WTC11 (cell line): ENCODE measurements around the gene RNASET2.

Source experiments
- GTF2I ChIP-seq: fragments of 250-450 bp; sonication (Bioruptor Pico); conservative IDR thresholded peaks from 2 replicates; pipeline ENCODE4 v1.4.0; 2021; ENCODE audit warnings: mild to moderate bottlenecking
- NFYB ChIP-seq: sonication (generic); formaldehyde crosslinking; conservative IDR thresholded peaks from 2 replicates; pipeline ENCODE4 v1.8.0; 2022; ENCODE audit warnings: low read depth, missing genetic modification reagents
- TF ChIP-seq, protein P1 (sequence below): sonication (generic); formaldehyde crosslinking; IDR thresholded peaks from 2 replicates; pipeline ENCODE4 v1.8.1; 2023; ENCODE audit warnings: mild to moderate bottlenecking, moderate library complexity, missing genetic modification reagents
- TF ChIP-seq, protein P2 (sequence below): fragments of 200-600 bp; IDR thresholded peaks from 2 replicates; pipeline ENCODE4 v1.8.0; 2022; ENCODE audit warnings: antibody characterized with exemption
- TF ChIP-seq, protein P3 (sequence below): fragments of 250-450 bp; sonication (Bioruptor Pico); conservative IDR thresholded peaks from 2 replicates; pipeline ENCODE4 v1.9.0; 2021; ENCODE audit warnings: mild to moderate bottlenecking
- TF ChIP-seq, protein P4 (sequence below): sonication (generic); formaldehyde crosslinking; IDR thresholded peaks from 2 replicates; pipeline ENCODE4 v1.8.1; 2022; ENCODE audit warnings: low read depth, missing genetic modification reagents, borderline replicate concordance

DNA sequence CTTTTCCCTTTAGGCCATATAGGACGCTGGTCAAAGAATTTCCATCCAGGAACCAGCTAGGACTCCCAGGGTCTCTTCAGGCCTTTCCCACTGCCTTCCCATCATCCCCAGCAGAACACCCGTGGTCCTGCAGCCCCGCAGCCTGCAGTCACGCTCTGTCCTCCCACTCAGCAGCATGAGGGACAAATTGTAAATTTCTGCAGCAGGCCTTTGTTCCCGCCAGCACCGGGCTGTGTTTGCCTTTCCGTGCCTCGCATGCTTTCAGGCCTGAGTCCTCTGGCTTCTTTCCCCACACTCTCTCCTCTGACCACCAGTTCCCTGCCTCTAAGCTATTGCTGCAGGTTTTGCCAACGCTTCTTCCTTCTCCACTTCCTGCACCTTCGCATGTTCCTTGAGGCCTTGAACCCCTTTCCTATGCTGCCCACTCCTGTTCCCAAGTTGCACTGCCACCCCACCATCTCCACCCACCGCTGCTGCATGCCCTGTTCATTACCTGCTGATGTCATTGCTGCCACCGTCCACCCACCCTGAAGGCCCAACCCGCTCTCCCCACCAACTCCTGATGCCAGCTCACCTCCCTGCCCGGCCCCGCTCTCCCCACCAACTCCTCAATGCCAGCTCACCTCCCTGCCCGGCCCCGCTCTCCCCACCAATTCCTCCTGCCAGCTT is 49.8 kb downstream of the RNASET2 start:
- TF ChIP-seq NFYB (no peak), GTF2I (no peak)
- TF ChIP-seq, protein P1, sequence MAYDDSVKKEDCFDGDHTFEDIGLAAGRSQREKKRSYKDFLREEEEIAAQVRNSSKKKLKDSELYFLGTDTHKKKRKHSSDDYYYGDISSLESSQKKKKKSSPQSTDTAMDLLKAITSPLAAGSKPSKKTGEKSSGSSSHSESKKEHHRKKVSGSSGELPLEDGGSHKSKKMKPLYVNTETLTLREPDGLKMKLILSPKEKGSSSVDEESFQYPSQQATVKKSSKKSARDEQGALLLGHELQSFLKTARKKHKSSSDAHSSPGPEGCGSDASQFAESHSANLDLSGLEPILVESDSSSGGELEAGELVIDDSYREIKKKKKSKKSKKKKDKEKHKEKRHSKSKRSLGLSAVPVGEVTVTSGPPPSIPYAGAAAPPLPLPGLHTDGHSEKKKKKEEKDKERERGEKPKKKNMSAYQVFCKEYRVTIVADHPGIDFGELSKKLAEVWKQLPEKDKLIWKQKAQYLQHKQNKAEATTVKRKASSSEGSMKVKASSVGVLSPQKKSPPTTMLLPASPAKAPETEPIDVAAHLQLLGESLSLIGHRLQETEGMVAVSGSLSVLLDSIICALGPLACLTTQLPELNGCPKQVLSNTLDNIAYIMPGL (CRISPR knock-in tag), result no peak
- TF ChIP-seq, protein P2, sequence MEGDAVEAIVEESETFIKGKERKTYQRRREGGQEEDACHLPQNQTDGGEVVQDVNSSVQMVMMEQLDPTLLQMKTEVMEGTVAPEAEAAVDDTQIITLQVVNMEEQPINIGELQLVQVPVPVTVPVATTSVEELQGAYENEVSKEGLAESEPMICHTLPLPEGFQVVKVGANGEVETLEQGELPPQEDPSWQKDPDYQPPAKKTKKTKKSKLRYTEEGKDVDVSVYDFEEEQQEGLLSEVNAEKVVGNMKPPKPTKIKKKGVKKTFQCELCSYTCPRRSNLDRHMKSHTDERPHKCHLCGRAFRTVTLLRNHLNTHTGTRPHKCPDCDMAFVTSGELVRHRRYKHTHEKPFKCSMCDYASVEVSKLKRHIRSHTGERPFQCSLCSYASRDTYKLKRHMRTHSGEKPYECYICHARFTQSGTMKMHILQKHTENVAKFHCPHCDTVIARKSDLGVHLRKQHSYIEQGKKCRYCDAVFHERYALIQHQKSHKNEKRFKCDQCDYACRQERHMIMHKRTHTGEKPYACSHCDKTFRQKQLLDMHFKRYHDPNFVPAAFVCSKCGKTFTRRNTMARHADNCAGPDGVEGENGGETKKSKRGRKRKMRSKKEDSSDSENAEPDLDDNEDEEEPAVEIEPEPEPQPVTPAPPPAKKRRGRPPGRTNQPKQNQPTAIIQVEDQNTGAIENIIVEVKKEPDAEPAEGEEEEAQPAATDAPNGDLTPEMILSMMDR, result no peak
- TF ChIP-seq, protein P3, sequence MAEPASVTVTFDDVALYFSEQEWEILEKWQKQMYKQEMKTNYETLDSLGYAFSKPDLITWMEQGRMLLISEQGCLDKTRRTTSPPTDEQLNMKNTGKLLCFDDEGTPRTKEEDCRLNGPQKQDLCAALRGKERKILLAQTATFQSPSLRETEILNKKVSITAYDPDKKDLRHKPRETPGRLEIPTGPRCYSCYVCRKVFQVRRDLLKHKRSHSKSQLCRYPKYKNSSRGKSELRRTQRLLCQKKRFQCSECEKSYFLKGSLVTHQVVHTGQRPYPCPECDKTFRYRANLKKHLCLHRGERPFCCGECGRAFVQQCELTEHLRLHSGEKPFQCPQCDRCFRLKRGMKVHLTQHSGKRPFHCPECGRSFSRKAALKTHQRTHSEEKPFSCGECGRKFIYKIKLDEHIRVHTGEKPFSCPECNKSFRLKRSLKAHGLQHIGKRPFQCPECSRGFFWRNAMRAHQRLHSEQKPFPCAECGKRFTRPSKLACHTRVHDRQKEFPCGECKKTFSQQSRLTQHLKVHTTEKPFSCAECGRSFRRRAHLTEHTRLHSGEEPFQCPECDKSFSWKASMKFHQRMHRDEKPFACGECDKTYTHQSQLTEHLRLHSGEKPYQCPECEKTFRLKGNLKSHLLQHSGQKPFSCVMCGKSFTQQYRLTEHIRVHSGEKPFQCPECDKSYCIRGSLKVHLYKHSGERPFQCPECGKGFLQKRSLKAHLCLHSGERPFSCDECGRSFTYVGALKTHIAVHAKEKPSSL (CRISPR knock-in tag), result no peak
- TF ChIP-seq, protein P4, sequence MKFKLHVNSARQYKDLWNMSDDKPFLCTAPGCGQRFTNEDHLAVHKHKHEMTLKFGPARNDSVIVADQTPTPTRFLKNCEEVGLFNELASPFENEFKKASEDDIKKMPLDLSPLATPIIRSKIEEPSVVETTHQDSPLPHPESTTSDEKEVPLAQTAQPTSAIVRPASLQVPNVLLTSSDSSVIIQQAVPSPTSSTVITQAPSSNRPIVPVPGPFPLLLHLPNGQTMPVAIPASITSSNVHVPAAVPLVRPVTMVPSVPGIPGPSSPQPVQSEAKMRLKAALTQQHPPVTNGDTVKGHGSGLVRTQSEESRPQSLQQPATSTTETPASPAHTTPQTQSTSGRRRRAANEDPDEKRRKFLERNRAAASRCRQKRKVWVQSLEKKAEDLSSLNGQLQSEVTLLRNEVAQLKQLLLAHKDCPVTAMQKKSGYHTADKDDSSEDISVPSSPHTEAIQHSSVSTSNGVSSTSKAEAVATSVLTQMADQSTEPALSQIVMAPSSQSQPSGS (CRISPR knock-in tag), result no peak
